GM13976 (cell line): ENCODE results near the gene PPP1R37.

ENCODE experiments used
- DNase-seq: peaks from one replicate; pipeline ENCODE4 v3.0.0; 2012; ENCODE audit warnings: low spot score
- in situ Hi-C: fragments of 300-500 bp; cut with MboI; formaldehyde crosslinking; loops from one replicate; pipeline ENCODE4 v1.12.0; 2022; ENCODE audit warnings: low sequenced_read_pairs, mixed read lengths, inconsistent platforms; ENCODE audit not compliant: unreplicated experiment
- TF ChIP-seq, protein P1 (sequence below): IDR thresholded peaks from 2 replicates; pipeline ENCODE4 v1.5.1; 2012; ENCODE audit warnings: borderline replicate concordance, mild to moderate bottlenecking; ENCODE audit not compliant: insufficient read depth; ENCODE audit errors: extremely low read depth, missing control alignments, control extremely low read depth

PPP1R37 gene

DNA sequence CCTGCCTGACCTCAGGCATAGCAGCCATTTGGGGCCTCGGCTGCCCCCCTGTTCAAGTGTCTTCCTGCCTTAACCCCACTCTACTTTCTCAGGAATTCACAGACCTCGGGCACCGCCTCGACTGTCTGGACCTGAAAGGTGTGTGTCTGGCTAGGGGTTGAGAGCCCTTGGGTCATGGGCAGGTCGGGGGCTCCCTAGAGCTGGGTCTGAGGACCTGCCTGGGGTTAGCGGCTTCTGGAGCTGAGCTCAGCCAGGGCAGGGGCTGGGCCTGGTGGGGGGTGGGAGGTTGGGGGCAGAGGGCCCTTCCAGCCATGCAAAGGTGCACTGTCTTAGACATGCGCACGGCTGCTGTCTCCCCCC lies 47.1 kb downstream of the PPP1R37 start:
- in situ Hi-C loops: no loop called here
- DNase-seq: no peak
- TF ChIP-seq, protein P1, sequence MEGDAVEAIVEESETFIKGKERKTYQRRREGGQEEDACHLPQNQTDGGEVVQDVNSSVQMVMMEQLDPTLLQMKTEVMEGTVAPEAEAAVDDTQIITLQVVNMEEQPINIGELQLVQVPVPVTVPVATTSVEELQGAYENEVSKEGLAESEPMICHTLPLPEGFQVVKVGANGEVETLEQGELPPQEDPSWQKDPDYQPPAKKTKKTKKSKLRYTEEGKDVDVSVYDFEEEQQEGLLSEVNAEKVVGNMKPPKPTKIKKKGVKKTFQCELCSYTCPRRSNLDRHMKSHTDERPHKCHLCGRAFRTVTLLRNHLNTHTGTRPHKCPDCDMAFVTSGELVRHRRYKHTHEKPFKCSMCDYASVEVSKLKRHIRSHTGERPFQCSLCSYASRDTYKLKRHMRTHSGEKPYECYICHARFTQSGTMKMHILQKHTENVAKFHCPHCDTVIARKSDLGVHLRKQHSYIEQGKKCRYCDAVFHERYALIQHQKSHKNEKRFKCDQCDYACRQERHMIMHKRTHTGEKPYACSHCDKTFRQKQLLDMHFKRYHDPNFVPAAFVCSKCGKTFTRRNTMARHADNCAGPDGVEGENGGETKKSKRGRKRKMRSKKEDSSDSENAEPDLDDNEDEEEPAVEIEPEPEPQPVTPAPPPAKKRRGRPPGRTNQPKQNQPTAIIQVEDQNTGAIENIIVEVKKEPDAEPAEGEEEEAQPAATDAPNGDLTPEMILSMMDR: no peak

DNA sequence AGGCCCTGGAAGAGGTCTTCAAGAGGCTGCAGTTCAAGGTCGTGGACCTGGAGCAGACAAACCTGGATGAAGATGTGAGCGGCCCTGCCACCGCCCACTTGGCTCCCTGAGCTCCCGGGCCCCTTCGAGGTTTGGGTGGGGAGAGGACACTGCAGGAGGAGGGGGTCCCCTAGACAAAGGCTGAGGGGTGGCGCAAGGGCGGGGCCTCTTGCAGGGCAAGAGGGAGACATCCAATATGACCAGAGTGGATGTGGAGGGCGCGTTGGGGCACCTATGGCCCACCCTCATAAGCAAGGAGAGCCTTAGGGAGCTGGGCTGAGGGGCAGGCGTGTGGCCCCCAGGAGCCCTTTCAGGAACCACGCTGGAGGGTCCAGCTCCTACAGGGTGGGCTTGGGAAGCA lies 47.6 kb downstream of the PPP1R37 start:
- TF ChIP-seq, protein P1: no peak
- in situ Hi-C loops: no loop called here
- no peak for DNase-seq

DNA sequence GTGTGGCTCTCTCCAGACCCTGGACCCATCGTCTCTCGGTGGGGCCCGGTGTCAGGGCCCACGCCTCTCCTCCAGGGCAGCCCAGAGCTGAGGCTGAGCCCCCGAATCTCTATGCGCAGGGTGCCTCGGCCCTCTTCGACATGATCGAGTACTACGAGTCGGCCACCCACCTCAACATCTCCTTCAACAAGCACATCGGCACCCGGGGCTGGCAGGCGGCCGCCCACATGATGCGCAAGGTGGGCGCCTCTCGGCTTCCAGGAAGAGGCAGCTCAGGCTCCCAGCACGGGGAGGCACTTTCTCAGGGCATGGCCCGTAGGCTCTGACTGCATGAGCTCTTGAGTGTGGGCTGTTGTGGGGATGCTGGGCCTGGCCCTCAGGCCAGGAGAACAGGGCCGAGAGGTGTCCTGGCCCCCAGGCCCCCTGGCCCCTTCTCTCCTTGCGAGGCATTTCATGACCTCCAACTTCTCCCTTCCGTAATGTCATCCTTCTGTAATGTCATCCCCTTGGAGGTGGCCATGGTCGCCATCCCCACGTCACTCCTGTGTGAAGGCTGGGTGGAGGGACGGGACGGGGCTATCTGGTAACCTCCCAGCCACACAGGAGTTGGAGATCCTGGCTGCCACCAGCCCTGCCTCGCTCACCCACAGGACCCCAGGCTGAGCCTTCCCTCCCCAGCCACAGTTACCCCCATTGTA lies 48.4 kb downstream of the PPP1R37 start:
- no peak for DNase-seq
- in situ Hi-C loops: no loop called here
- TF ChIP-seq, protein P1: no peak

DNA sequence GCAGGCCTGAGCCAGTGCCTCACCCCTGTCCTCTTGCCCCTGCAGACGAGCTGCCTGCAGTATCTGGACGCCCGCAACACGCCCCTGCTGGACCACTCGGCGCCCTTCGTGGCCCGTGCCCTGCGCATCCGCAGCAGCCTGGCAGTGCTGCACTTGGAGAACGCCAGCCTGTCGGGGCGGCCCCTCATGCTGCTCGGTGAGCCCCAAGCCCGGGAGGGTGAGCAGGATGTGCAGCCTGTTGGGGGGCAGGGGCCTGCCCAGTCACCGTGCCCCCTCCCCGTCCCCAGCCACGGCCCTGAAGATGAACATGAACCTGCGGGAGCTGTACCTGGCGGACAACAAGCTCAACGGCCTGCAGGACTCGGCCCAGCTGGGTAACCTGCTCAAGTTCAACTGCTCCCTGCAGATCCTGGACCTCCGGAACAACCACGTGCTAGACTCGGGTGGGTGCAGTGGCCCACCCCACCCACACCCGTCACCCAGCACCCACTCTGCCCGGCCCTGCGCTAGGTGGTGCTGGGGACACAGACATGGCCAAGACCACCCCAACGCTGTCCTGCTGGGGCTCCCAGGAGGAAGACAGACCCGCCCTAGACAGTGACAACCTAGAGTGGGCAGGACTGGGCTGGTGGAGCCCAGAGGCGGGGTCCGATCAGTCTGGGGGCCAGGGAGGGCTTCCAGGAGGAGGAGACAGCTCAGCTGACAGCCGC lies 49.2 kb downstream of the PPP1R37 start:
- in situ Hi-C loops: no loop called here
- DNase-seq: no peak
- TF ChIP-seq, protein P1: no peak

DNA sequence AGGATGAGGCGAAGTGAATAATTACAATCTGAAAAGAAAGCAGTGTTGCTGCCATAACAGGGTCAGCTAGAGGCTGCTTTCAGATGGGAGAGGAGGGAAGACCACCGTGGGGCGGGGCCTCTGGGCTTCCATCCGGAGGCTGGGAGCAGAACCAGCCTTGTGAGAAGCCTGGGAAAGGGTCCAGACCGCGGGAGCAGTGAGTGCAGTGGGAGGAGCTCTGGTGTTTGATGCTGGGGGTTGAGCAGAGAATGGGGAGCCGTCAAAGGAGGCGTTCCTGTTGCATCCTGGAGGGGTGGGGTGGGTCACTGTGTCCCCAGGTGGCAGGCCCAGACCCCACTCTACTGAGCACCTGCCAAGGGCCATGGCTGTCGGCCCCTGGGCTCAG lies 49.7 kb downstream of the PPP1R37 start:
- DNase-seq: no peak
- in situ Hi-C loops: no loop called here
- TF ChIP-seq, protein P1: no peak

DNA sequence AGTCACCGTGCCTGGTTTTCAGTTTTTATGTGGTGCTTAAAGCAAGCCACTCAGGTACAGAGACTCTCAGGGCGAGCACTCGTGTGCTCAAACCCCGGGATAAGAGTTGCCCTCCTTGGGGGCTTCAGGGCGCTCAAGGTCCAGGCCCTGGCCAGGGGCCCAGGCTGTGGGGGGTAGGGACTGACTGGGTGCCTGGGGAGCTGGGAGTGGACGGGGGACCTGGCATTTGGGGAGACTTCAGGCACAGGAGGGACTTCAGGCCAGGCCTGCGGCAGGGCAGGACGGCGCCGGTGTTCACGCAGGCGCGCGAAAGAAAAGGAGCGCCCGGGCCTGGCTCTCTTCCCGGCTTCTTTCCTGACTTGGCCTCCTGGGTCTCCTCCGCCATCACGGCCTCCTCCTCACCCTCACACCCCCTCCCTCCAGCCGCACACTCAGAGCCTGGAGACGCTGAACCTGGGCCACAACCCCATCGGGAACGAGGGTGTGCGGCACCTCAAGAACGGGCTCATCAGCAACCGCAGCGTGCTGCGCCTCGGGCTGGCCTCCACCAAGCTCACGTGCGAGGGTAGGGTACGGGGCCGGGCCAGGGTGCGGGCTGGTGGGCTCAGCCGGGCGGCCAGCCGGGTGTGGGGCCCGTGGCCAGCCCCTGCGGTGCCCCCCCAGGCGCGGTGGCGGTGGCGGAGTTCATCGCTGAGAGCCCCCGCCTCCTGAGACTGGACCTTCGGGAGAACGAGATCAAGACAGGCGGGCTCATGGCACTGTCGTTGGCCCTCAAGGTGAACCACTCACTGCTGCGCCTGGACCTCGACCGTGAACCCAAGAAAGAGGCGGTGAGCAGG lies 51.7 kb downstream of the PPP1R37 start:
- no peak for DNase-seq
- in situ Hi-C loops: no loop called here
- TF ChIP-seq, protein P1: no peak
